ENCODE measurements around the gene SOX6.
"Not testable (repeated sequence)": the region's sequence is repeated elsewhere in the genome, so short reads cannot be mapped to it uniquely, and the experiment has no call there.

The SOX6 gene

DNA sequence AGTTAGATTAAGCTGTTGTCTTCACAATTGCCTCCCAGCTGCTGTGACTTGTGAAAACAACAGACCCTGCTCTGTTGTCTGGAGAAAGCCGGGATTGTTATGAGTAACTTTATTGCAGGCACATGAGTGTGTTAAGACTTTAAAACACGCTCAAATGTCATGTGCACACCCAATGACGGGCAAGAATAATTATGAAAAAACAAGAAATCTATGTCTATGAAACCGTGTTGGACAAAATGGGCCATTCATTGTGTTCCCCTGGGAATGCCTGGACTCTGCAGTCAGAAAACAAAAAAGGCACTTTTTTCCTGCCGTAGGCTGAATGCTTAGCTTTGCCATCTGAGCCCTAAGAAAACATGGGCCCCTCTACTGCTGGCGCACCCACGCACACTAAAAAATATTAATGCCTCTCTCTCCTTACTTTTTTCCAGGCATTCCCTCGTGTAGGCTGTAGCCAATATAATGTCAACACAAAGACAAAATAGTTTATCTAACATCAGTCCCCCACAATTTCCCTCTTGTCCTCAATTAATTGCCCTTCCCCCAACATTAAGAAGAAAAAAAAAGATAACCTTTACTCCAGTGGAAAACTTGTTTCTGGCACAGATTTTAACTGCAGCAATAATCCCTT lies 207.9 kb downstream of the SOX6 start:
- Histone ChIP-seq H3K4me2 (no peak overlapping the region), H3K9ac (no peak overlapping the region), H3K9me3 (no peaks in the 10 kb centered on the region), H3K27me3 (no peaks in the 10 kb centered on the region), H3K27ac (no peak overlapping the region), H3K36me3 (no peaks in the 10 kb centered on the region), H3K4me1 (no peaks in the 10 kb centered on the region), H3K4me3 (no peak overlapping the region), H4K20me1 (no peaks in the 10 kb centered on the region)
- TF ChIP-seq Cebpa-rat (IDR thresholded peaks at IDR 0.05), result no peak

- not testable (repeated sequence) for H3K27me3 ChIP-seq, H3K9me3 ChIP-seq, H3K27ac ChIP-seq, H3K4me2 ChIP-seq, H3K9ac ChIP-seq, H3K4me1 ChIP-seq, H4K20me1 ChIP-seq, H3K4me3 ChIP-seq, H3K36me3 ChIP-seq
These were observed 209.4 kb downstream of the SOX6 start for GRCh38 chr11:16146980-16147379.

GRCh38 chr11:16141614-16142013 lies 214.7 kb downstream of the SOX6 start:
- not testable (repeated sequence) for H3K4me2 ChIP-seq, H3K4me1 ChIP-seq, H3K36me3 ChIP-seq, H3K9me3 ChIP-seq, H3K27ac ChIP-seq, H4K20me1 ChIP-seq, H3K9ac ChIP-seq, H3K27me3 ChIP-seq, H3K4me3 ChIP-seq

- H3K4me3 ChIP-seq, H3K9ac ChIP-seq, H3K4me2 ChIP-seq, H3K36me3 ChIP-seq, H3K27me3 ChIP-seq, H3K27ac ChIP-seq, H4K20me1 ChIP-seq, H3K4me1 ChIP-seq, H3K9me3 ChIP-seq: not testable (repeated sequence)
These were observed 215.2 kb downstream of the SOX6 start for GRCh38 chr11:16141162-16141561.

- H3K4me3 ChIP-seq, result no peak overlapping the region
- H4K20me1 ChIP-seq, result no peaks in the 10 kb centered on the region
- no peaks in the 10 kb centered on the region for H3K27me3 ChIP-seq
- peaks cover 4% of the 10 kb centered on the region; the same call in 1 of the 2 replicates for H3K9me3 ChIP-seq
- TF ChIP-seq Cebpa-rat (IDR thresholded peaks at IDR 0.05), result no peak
- H3K4me2 ChIP-seq, result no peak overlapping the region
- H3K9ac ChIP-seq, result no peak overlapping the region
- H3K27ac ChIP-seq, result no peak overlapping the region
- no peaks in the 10 kb centered on the region for H3K36me3 ChIP-seq
- H3K4me1 ChIP-seq, result no peaks in the 10 kb centered on the region
These were observed 219.5 kb downstream of the SOX6 start for GRCh38 chr11:16136792-16137390.

DNA sequence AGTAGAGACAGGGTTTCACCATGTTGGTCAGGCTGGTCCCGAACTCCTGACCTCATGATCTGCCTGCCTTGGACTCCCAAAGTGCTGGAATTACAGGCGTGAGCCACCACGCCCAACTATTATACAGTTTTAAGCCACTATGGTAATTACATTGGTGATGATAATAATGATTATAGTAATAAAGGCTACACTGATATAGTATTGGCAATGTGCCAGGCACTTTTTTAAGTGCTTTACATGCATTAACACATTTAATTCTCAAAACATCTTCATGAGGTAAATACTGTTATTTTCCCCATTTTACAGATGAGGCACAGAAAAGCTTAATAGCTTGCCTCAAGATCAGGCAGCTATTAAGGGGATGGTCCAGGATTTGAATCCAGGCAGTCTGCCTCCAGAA lies 222.5 kb downstream of the SOX6 start:
- Histone ChIP-seq H4K20me1 (no peaks in the 10 kb centered on the region), H3K9ac (no peak overlapping the region), H3K4me1 (no peaks in the 10 kb centered on the region), H3K9me3 (peaks cover 4% of the 10 kb centered on the region; the same call in 1 of the 2 replicates), H3K4me3 (no peak overlapping the region), H3K4me2 (no peak overlapping the region), H3K27me3 (no peaks in the 10 kb centered on the region), H3K36me3 (no peaks in the 10 kb centered on the region), H3K27ac (no peak overlapping the region)
- TF ChIP-seq Cebpa-rat (IDR thresholded peaks at IDR 0.05), result no peak

GRCh38 chr11:16127732-16128131 lies 228.6 kb downstream of the SOX6 start:
- no peaks in the 10 kb centered on the region for H3K9me3 ChIP-seq
- TF ChIP-seq Cebpa-rat (IDR thresholded peaks at IDR 0.05), result no peak
- H3K4me2 ChIP-seq, result no peak overlapping the region
- H3K4me1 ChIP-seq, result no peaks in the 10 kb centered on the region
- no peaks in the 10 kb centered on the region for H3K36me3 ChIP-seq
- H3K9ac ChIP-seq, result no peak overlapping the region
- no peak overlapping the region for H3K4me3 ChIP-seq
- H3K27ac ChIP-seq, result no peak overlapping the region
- no peaks in the 10 kb centered on the region for H3K27me3 ChIP-seq
- H4K20me1 ChIP-seq, result no peaks in the 10 kb centered on the region

DNA sequence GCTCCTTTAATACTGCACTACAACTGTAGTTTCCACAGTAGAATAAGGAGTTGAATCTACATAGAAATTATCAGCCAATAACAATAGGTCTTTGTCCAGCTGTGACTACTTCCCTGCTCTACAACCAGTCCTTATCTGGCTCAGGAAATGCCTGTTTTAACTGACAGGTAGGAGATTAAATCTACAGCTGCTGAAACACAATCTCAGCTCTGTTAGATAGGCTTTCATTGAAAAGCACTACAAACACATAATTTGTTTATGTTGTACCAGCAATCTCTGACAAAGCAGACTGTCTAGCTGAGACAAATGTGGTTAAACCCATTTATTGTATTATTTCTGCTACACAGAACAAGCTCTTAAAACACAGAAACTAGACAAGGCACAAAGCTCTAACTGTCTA lies 230.0 kb downstream of the SOX6 start:
- Histone ChIP-seq H3K27ac (no peak overlapping the region), H3K4me2 (no peak overlapping the region), H3K36me3 (no peaks in the 10 kb centered on the region), H3K9me3 (no peaks in the 10 kb centered on the region), H3K4me1 (no peaks in the 10 kb centered on the region), H3K9ac (no peak overlapping the region), H4K20me1 (no peaks in the 10 kb centered on the region), H3K4me3 (no peak overlapping the region), H3K27me3 (no peaks in the 10 kb centered on the region)
- TF ChIP-seq Cebpa-rat (IDR thresholded peaks at IDR 0.05), result no peak

DNA sequence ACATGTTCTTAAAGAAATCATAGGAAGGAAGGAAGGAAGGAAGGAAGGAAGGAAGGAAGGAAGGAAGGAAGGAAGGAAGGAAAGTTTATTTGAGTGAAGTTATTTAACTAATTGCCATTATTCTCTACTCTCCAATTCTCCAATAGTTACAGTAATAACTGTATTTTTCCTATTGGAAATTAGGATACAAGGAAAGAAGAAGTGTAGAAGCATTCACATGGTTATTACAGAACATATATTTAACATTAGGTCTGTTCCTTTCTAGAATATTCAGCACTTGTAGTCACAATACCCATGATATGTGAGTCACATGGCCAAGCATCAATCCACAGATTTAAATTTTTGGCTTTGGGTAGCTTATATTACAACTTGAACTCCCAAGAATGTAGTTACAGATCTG lies 230.6 kb downstream of the SOX6 start:
- Histone ChIP-seq H3K27me3 (no peaks in the 10 kb centered on the region), H3K36me3 (no peaks in the 10 kb centered on the region), H3K4me1 (no peaks in the 10 kb centered on the region), H4K20me1 (no peaks in the 10 kb centered on the region), H3K9ac (no peak overlapping the region), H3K9me3 (no peaks in the 10 kb centered on the region), H3K4me2 (no peak overlapping the region), H3K4me3 (no peak overlapping the region), H3K27ac (no peak overlapping the region)
- TF ChIP-seq Cebpa-rat (IDR thresholded peaks at IDR 0.05), result no peak

- Histone ChIP-seq H3K9ac (no peak overlapping the region), H3K36me3 (no peaks in the 10 kb centered on the region), H3K9me3 (no peaks in the 10 kb centered on the region), H3K27me3 (no peaks in the 10 kb centered on the region), H3K27ac (no peak overlapping the region), H3K4me2 (no peak overlapping the region), H3K4me1 (no peaks in the 10 kb centered on the region), H3K4me3 (no peak overlapping the region), H4K20me1 (no peaks in the 10 kb centered on the region)
- no peak for TF ChIP-seq Cebpa-rat (IDR thresholded peaks at IDR 0.05)
These were observed 232.0 kb downstream of the SOX6 start for GRCh38 chr11:16124390-16124789.

GRCh38 chr11:16121853-16122252 lies 234.5 kb downstream of the SOX6 start:
- H3K4me2 ChIP-seq, result no peak overlapping the region
- no peak overlapping the region for H3K27ac ChIP-seq
- no peaks in the 10 kb centered on the region for H3K4me1 ChIP-seq
- no peak for TF ChIP-seq Cebpa-rat (IDR thresholded peaks at IDR 0.05)
- H3K9me3 ChIP-seq, result no peaks in the 10 kb centered on the region
- H4K20me1 ChIP-seq, result no peaks in the 10 kb centered on the region
- H3K4me3 ChIP-seq, result no peak overlapping the region
- no peaks in the 10 kb centered on the region for H3K36me3 ChIP-seq
- H3K9ac ChIP-seq, result no peak overlapping the region
- H3K27me3 ChIP-seq, result no peaks in the 10 kb centered on the region

All from BLaER1 (cell line).